ENCODE data around the gene CPT1C. TPM values are rescaled to one million over a fixed set of nuclear protein-coding genes. Genes with fewer than 3 reads are reported as not detected.

Gene CPT1C
- total and polyA plus RNA-seq, 5 experiments from 2014 or later = 0.19 to 2.7 (median 0.54) TPM

GRCh38 chr19:49686503-49687088 lies 4.3 kb upstream of the CPT1C start:
- ATAC-seq (no peak), DNase-seq (no peak)
- no peak overlapping the region for H3K27ac Mint-ChIP-seq
- POLR2A ChIA-PET = interaction anchor here (0.7 to 1.1 kb wide), 2 partner anchors 159 to 198 kb away, joined by 4 to 5 read pairs; partner anchors contain the start of gene RCN3
- H3K4me1 Mint-ChIP-seq = peaks cover 16 to 31% (median 24%) of the 10 kb centered on the region in 4 donors
- H3K9me3 Mint-ChIP-seq = no peaks in the 10 kb centered on the region
- H3K36me3 Mint-ChIP-seq = peaks cover 0 to 46% (median 11%) of the 10 kb centered on the region in 3 donors
- no peak overlapping the region for H3K4me3 Mint-ChIP-seq
- H3K27me3 Mint-ChIP-seq = peaks cover 0 to 11% (median 8%) of the 10 kb centered on the region in 5 donors

- ATAC-seq (no peak), DNase-seq (no peak)
- Mint-ChIP-seq H3K4me3 (peak overlapping the region in 1 of 10 donors; percentile 30), H3K4me1 (peaks cover 16 to 33% (median 24%) of the 10 kb centered on the region in 4 donors), H3K9me3 (no peaks in the 10 kb centered on the region), H3K27me3 (peaks cover 0 to 11% (median 8%) of the 10 kb centered on the region in 5 donors), H3K36me3 (peaks cover 0 to 42% (median 11%) of the 10 kb centered on the region in 3 donors), H3K27ac (peak overlapping the region in 1 of 10 donors; percentile 12)
- POLR2A ChIA-PET = no interaction called here
These were observed 3.8 kb upstream of the CPT1C start for GRCh38 chr19:49687150-49687549.

GRCh38 chr19:49687566-49688316 lies 3.2 kb upstream of the CPT1C start:
- Mint-ChIP-seq H3K27ac (peak overlapping the region in 4 of 10 donors; percentile 11 to 71 (median 26)), H3K9me3 (no peaks in the 10 kb centered on the region), H3K36me3 (peaks cover 0 to 36% (median 8%) of the 10 kb centered on the region in 3 donors), H3K27me3 (peaks cover 0 to 11% (median 11%) of the 10 kb centered on the region in 5 donors), H3K4me3 (no peak overlapping the region), H3K4me1 (peaks cover 16 to 33% (median 24%) of the 10 kb centered on the region in 4 donors)
- POLR2A ChIA-PET = no interaction called here
- no peak for DNase-seq
- ATAC-seq = no peak

DNA sequence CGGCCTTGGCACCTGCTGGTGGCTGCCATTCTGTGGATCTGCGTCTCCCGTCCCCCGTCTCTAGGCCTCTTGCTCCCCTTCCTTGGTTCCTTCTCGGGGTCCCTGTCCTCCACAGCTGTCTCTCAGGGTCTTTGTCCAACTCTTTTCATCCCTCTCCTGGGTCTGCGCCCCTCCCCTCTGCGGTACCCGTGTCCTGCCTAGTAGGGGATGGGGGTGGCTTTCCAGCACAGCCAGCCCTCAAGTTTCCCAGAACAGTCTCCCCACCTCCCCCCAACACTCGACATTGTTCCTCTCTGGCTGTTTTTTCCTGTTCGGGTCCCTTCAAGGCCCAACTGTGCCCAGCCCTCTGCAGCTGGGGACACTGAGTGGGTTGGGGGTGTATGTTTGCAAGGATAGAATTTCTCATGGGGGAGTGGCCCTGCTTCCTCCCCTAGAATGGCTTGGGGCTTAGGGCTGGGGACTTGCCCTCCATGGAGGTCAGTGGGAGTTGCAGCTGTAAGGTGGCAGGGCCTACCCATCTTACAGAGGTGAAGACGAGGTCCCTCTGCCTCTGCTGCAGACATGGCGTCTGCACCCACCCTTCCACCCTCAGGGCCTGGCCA lies 2.3 kb upstream of the CPT1C start:
- no peaks in the 10 kb centered on the region for H3K9me3 Mint-ChIP-seq
- H3K4me1 Mint-ChIP-seq = peaks cover 16 to 33% (median 24%) of the 10 kb centered on the region in 4 donors
- peak overlapping the region in 3 of 10 donors; percentile 28 to 51 (median 32) for H3K27ac Mint-ChIP-seq
- POLR2A ChIA-PET = interaction anchor here (0.8 to 1.3 kb wide), 3 partner anchors 10 to 181 kb away, joined by 3 to 11 read pairs (median 3); no protein-coding TSS in a partner anchor
- DNase-seq = no peak
- no peak for ATAC-seq
- H3K36me3 Mint-ChIP-seq = peaks cover 0 to 27% (median 8%) of the 10 kb centered on the region in 3 donors
- H3K27me3 Mint-ChIP-seq = peaks cover 0 to 16% (median 11%) of the 10 kb centered on the region in 5 donors
- no peak overlapping the region for H3K4me3 Mint-ChIP-seq

GRCh38 chr19:49689133-49690078 lies 1.5 kb upstream of the CPT1C start, which contains the start of gene ADM5:
Gene ADM5, plus strand, starts transcription at chr19:49689594. Its CDS starts 244 bp downstream, at chr19:49689838.
- H3K27ac Mint-ChIP-seq = peak within 1 kb of the TSS in 8 of 10 donors; percentile 20 to 81 (median 64)
- POLR2A ChIA-PET = interaction anchor here (0.6 to 1.3 kb wide), 5 partner anchors 9 to 180 kb away, joined by 3 to 11 read pairs (median 4); no protein-coding TSS in a partner anchor
- H3K27me3 Mint-ChIP-seq = peaks cover 0 to 18% (median 11%) of the 10 kb centered on the region in 5 donors
- H3K36me3 Mint-ChIP-seq = peaks cover 0 to 19% (median 3%) of the 10 kb centered on the region in 3 donors
- ATAC-seq = peak; percentile 64 to 67
- H3K4me3 Mint-ChIP-seq = peak within 1 kb of the TSS; percentile 85 to 99 (median 92)
- no peaks in the 10 kb centered on the region for H3K9me3 Mint-ChIP-seq
- peak in 5 of 10 donors; percentile 26 to 51 (median 44) for DNase-seq
- peaks cover 16 to 33% (median 23%) of the 10 kb centered on the region in 4 donors for H3K4me1 Mint-ChIP-seq

DNA sequence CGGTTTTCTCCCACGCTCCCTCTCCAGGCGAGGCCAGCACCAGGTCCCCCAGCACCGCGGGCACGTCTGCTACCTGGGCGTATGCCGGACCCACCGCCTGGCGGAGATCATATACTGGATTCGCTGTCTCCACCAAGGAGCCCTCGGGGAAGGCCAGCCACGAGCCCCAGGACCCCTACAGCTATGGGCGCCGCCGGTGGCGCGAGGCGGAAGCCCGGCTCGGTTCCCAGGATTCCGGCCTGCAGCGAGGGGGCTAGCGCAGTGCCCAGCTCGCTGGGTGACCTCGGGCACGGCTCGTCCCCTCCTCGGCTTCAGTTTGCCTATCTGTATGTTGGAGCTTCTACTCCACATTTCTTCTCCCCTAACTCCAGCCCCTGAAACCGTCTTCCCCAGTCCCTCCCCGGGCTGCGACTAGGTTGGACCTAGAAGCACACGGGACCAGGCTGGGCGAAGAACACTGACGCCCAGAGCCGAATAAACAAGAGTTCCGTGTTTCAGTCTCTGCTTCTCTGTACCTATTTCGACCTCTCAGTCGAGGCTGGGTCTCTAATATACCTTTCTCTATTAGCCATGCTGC lies 749 bp upstream of the CPT1C start:
- DNase-seq = no peak
- Mint-ChIP-seq H3K27ac (peak overlapping the region in 8 of 10 donors; percentile 5 to 81 (median 64)), H3K4me3 (peak overlapping the region; percentile 85 to 99 (median 92)), H3K9me3 (no peaks in the 10 kb centered on the region), H3K4me1 (peaks cover 16 to 33% (median 23%) of the 10 kb centered on the region in 4 donors), H3K27me3 (peaks cover 0 to 22% (median 11%) of the 10 kb centered on the region in 5 donors), H3K36me3 (peaks cover 0 to 16% (median 3%) of the 10 kb centered on the region in 3 donors)
- POLR2A ChIA-PET = interaction anchor here (0.6 to 1.1 kb wide), 2 partner anchors 9 to 11 kb away, joined by 3 to 4 read pairs; no protein-coding TSS in a partner anchor
- ATAC-seq = peak in 1 of 2 donors; percentile 24

GRCh38 chr19:49691243-49692146 lies 579 bp downstream of the CPT1C start:
- Mint-ChIP-seq H3K36me3 (peaks cover 0 to 8% (median 3%) of the 10 kb centered on the region in 3 donors), H3K27ac (peak overlapping the region in 3 of 10 donors; percentile 74 to 93 (median 77)), H3K4me3 (peak overlapping the region; percentile 85 to 99 (median 92)), H3K4me1 (peaks cover 16 to 33% (median 23%) of the 10 kb centered on the region in 4 donors), H3K27me3 (peaks cover 0 to 22% (median 11%) of the 10 kb centered on the region in 5 donors), H3K9me3 (no peaks in the 10 kb centered on the region)
- POLR2A ChIA-PET = interaction anchor here (0.5 to 1.4 kb wide), 3 partner anchors 11 to 26 kb away, joined by 4 to 7 read pairs (median 6); no protein-coding TSS in a partner anchor
- DNase-seq (peak in 1 of 10 donors; percentile 31), ATAC-seq (peak; percentile 28 to 33)

DNA sequence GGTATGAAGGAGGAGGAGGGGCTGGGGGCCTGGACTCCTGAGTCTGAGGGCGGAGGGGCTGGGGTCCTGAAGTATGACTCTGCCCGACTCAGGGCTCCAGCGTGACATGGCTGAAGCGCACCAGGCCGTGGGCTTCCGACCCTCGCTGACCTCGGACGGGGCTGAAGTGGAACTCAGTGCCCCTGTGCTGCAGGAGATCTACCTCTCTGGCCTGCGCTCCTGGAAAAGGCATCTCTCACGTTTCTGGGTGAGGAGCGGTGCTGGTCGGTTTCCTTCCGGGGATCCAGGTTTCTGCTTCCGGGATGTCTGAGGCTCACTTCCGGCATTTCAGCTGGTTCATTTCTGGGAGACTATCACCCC lies 1.2 kb downstream of the CPT1C start:
- H3K27ac Mint-ChIP-seq = no peak overlapping the region
- H3K4me3 Mint-ChIP-seq = peak overlapping the region in 5 of 10 donors; percentile 3 to 28 (median 24)
- peaks cover 13 to 33% (median 23%) of the 10 kb centered on the region in 4 donors for H3K4me1 Mint-ChIP-seq
- H3K27me3 Mint-ChIP-seq = peaks cover 0 to 22% (median 11%) of the 10 kb centered on the region in 5 donors
- DNase-seq = no peak
- POLR2A ChIA-PET = interaction anchor here (1.4 kb wide), 1 partner anchor 26 kb away, joined by 4 read pairs; no protein-coding TSS in a partner anchor
- H3K9me3 Mint-ChIP-seq = no peaks in the 10 kb centered on the region
- peaks cover 0 to 5% (median under 1%) of the 10 kb centered on the region in 3 donors for H3K36me3 Mint-ChIP-seq
- ATAC-seq = no peak

- ATAC-seq (no peak), DNase-seq (no peak)
- Mint-ChIP-seq H3K9me3 (no peaks in the 10 kb centered on the region), H3K27me3 (peaks cover 0 to 17% (median 9%) of the 10 kb centered on the region in 5 donors), H3K4me1 (peaks cover 1 to 7% (median 6%) of the 10 kb centered on the region in 4 donors), H3K27ac (no peak overlapping the region), H3K4me3 (no peak overlapping the region), H3K36me3 (no peaks in the 10 kb centered on the region)
- POLR2A ChIA-PET = interaction anchor here (0.9 kb wide), 1 partner anchor 20 kb away, joined by 3 read pairs; no protein-coding TSS in a partner anchor
These were observed 5.2 kb downstream of the CPT1C start for GRCh38 chr19:49696115-49696514.

DNA sequence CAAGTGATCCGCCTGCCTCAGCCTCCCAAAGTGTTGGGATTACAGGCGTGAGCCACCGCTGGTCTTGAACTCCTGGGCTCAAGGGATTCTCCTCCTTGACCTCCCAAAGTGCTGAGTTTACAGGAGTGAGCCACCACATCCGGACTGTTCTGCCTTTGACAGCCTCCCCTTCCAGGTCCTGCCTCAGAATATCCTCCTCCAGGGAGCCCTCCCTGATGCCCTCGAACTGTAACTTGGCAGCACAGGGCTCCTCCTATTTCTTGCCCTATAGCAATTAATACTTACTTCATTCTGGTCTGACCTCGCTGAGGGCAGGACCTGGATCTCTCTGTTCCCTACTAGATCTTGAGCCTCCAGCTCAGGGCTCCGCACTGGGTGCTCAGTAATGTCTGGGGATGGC lies 5.9 kb downstream of the CPT1C start:
- peak overlapping the region in 2 of 10 donors; percentile 21 to 44 for H3K27ac Mint-ChIP-seq
- H3K4me1 Mint-ChIP-seq = peaks cover 0 to 1% (median 0%) of the 10 kb centered on the region in 4 donors
- no peak for DNase-seq
- H3K27me3 Mint-ChIP-seq = peaks cover 0 to 15% (median 9%) of the 10 kb centered on the region in 5 donors
- no peak for ATAC-seq
- POLR2A ChIA-PET = no interaction called here
- H3K4me3 Mint-ChIP-seq = no peak overlapping the region
- no peaks in the 10 kb centered on the region for H3K9me3 Mint-ChIP-seq
- no peaks in the 10 kb centered on the region for H3K36me3 Mint-ChIP-seq
